D721Med (cell line): ENCODE results near the gene HBZ.

Source experiments
- DNase-seq: peaks from one replicate; pipeline ENCODE4 v3.0.0; 2011; ENCODE audit warnings: low spot score; ENCODE audit not compliant: insufficient read length
- FAIRE-seq: peaks from 2 replicates; lab custom pipeline; 2011; peaks lifted over from hg19 to GRCh38; lab: Jason Lieb, UNC
- CTCF ChIP-seq: IDR thresholded peaks from 2 replicates; pipeline ENCODE4 v1.5.1; 2012; ENCODE audit warnings: mild to moderate bottlenecking, control low read depth; ENCODE audit not compliant: insufficient read depth; ENCODE audit errors: missing control alignments

HBZ gene

GRCh38 chr16:180101-180675 is 27.7 kb downstream of the HBZ start, which contains the start of gene HBQ1:
TSS of gene HBQ1 (plus strand) at chr16:180459. CDS start at chr16:180487, 28 bp downstream.
- DNase-seq (peak; percentile 91), FAIRE-seq (no peak)
- peak; percentile 54 for TF ChIP-seq CTCF

GRCh38 chr16:180681-181564 is 28.5 kb downstream of the HBZ start:
- no peak for FAIRE-seq
- DNase-seq = peak; percentile 94
- no peak for TF ChIP-seq CTCF

GRCh38 chr16:181565-182021 is 29.1 kb downstream of the HBZ start:
- DNase-seq (no peak), FAIRE-seq (no peak)
- TF ChIP-seq CTCF = peak; percentile 82

- TF ChIP-seq CTCF = no peak
- FAIRE-seq (no peak), DNase-seq (no peak)
Observed at GRCh38 chr16:183005-183404, 30.6 kb downstream of the HBZ start.

- FAIRE-seq = no peak
- no peak for DNase-seq
- no peak for TF ChIP-seq CTCF
Observed at GRCh38 chr16:185213-185612, 32.8 kb downstream of the HBZ start.

- TF ChIP-seq CTCF = no peak
- FAIRE-seq = no peak
- no peak for DNase-seq
Observed at GRCh38 chr16:185691-186090, 33.2 kb downstream of the HBZ start.

- FAIRE-seq = no peak
- no peak for DNase-seq
- TF ChIP-seq CTCF = no peak
Observed at GRCh38 chr16:187330-187729, 34.9 kb downstream of the HBZ start.
